H1 (cell line): ENCODE measurements around the gene SPARC.

Experiments used
- BACH1 ChIP-seq: IDR thresholded peaks from 2 replicates; pipeline ENCODE4 v1.6.1; 2012; ENCODE audit warnings: low read length, improper control_type of control experiment
- EP300 ChIP-seq, 2 experiments: IDR thresholded peaks; 1 replicate in 1 of 2; 2 replicates in 1 of 2; pipeline ENCODE4 v1.6.1; 2011 to 2012; ENCODE audit warnings: low read depth in 2 of 2, low read length in 2 of 2, mild to moderate bottlenecking in 2 of 2, borderline replicate concordance in 1 of 2, inconsistent platforms in 1 of 2, moderate library complexity in 1 of 2
- EZH2 ChIP-seq: fragments of 200-600 bp; sonication (generic); IDR thresholded peaks from 2 replicates; pipeline ENCODE4 v1.7.1; 2012; ENCODE audit warnings: low read depth, mild to moderate bottlenecking, moderate library complexity, low read length, inconsistent platforms; ENCODE audit not compliant: severe bottlenecking
- GABPA ChIP-seq: IDR thresholded peaks from 2 replicates; pipeline ENCODE4 v1.6.1; 2011; ENCODE audit warnings: mild to moderate bottlenecking, low read length, moderate library complexity, borderline replicate concordance; ENCODE audit not compliant: insufficient read depth
- HDAC2 ChIP-seq, 2 experiments: fragments of 300-600 bp in 1 of 2; sonication (generic) in 1 of 2; IDR thresholded peaks; 2 replicates each; pipeline ENCODE4 v1.6.1; 2011 to 2012; ENCODE audit warnings: low read depth in 2 of 2, low read length in 2 of 2, mild to moderate bottlenecking in 2 of 2, moderate library complexity in 2 of 2, borderline replicate concordance in 1 of 2, inconsistent platforms in 1 of 2
- POLR2A ChIP-seq, 2 experiments: IDR thresholded peaks; 1 replicate in 1 of 2; 2 replicates in 1 of 2; pipeline ENCODE4 v1.6.1; 2011; ENCODE audit warnings: low read depth in 2 of 2, low read length in 2 of 2, mild to moderate bottlenecking in 2 of 2; ENCODE audit errors: control extremely low read depth in 1 of 2
- SP4 ChIP-seq: IDR thresholded peaks from 2 replicates; pipeline ENCODE4 v1.6.1; 2012; ENCODE audit warnings: low read length, inconsistent platforms
- SUZ12 ChIP-seq: fragments of 200-600 bp; sonication (generic); IDR thresholded peaks from 2 replicates; pipeline ENCODE4 v1.6.1; 2012; ENCODE audit warnings: mild to moderate bottlenecking, inconsistent platforms, low read length, moderate library complexity, mixed read lengths
- TAF1 ChIP-seq: IDR thresholded peaks from 2 replicates; pipeline ENCODE4 v1.6.1; 2011; ENCODE audit warnings: mild to moderate bottlenecking, low read depth, low read length
- TF ChIP-seq, protein P1 (sequence below), 3 experiments: IDR thresholded peaks; 1 replicate in 2 of 3; 2 replicates in 1 of 3; pipeline versions ENCODE4 v1.5.1 to v1.6.1; 2011; ENCODE audit warnings: low read length in 3 of 3, mild to moderate bottlenecking in 3 of 3, inconsistent platforms in 2 of 3, low read depth in 1 of 3, moderate library complexity in 1 of 3; ENCODE audit not compliant: insufficient read depth in 1 of 3; ENCODE audit errors: control extremely low read depth in 1 of 3
- TF ChIP-seq, protein P2 (sequence below): IDR thresholded peaks from 2 replicates; pipeline ENCODE4 v1.6.1; 2011; ENCODE audit warnings: low read length, improper control_type of control experiment

DNA sequence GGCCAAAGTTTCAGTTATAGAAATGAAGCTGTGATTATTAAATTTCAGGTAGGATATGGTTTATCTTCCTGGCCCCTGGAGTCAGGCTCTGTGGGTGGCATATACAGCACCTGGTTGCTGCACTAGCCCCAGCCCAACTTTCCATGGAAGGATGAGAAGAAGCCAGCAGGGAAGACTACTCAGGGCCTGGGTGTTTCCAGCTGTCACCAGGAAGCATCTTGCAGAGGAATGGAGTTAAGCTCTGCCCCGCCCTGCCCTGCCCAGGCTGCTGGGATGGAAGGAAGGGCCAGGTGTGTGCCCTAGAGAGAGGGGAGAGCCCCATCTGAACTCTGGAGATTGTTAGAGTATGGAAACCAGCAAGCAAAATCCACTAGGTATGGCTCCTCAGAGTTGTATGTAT is 52.8 kb downstream of the SPARC start:
- no peak for TF ChIP-seq HDAC2 (IDR thresholded peaks at IDR 0.05; ENCODE audit: borderline replicate concordance in 1 of 2, low read depth in 2 of 2, low read length in 2 of 2)
- TF ChIP-seq POLR2A (IDR thresholded peaks at IDR 0.05; ENCODE audit: control extremely low read depth in 1 of 2, low read depth in 2 of 2, low read length in 2 of 2) = no peak
- no peak for TF ChIP-seq TAF1
- no peak for TF ChIP-seq SUZ12
- TF ChIP-seq, protein P1, sequence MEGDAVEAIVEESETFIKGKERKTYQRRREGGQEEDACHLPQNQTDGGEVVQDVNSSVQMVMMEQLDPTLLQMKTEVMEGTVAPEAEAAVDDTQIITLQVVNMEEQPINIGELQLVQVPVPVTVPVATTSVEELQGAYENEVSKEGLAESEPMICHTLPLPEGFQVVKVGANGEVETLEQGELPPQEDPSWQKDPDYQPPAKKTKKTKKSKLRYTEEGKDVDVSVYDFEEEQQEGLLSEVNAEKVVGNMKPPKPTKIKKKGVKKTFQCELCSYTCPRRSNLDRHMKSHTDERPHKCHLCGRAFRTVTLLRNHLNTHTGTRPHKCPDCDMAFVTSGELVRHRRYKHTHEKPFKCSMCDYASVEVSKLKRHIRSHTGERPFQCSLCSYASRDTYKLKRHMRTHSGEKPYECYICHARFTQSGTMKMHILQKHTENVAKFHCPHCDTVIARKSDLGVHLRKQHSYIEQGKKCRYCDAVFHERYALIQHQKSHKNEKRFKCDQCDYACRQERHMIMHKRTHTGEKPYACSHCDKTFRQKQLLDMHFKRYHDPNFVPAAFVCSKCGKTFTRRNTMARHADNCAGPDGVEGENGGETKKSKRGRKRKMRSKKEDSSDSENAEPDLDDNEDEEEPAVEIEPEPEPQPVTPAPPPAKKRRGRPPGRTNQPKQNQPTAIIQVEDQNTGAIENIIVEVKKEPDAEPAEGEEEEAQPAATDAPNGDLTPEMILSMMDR (IDR thresholded peaks at IDR 0.05; ENCODE audit: control extremely low read depth in 1 of 3, insufficient read depth in 1 of 3, low read depth in 1 of 3, low read length in 3 of 3) = no peak
- TF ChIP-seq GABPA = no peak
- TF ChIP-seq SP4 = no peak
- TF ChIP-seq, protein P2, sequence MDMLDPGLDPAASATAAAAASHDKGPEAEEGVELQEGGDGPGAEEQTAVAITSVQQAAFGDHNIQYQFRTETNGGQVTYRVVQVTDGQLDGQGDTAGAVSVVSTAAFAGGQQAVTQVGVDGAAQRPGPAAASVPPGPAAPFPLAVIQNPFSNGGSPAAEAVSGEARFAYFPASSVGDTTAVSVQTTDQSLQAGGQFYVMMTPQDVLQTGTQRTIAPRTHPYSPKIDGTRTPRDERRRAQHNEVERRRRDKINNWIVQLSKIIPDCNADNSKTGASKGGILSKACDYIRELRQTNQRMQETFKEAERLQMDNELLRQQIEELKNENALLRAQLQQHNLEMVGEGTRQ = no peak
- no peak for TF ChIP-seq EP300 (IDR thresholded peaks at IDR 0.05; ENCODE audit: borderline replicate concordance in 1 of 2, low read depth in 2 of 2, low read length in 2 of 2)
- no peak for TF ChIP-seq BACH1
- TF ChIP-seq EZH2 = no peak
